ENCODE data around the gene SOX2. TPM values are rescaled to one million over a fixed set of nuclear protein-coding genes. Genes with fewer than 3 reads are reported as not detected.
"Not testable (repeated sequence)": the region's sequence is repeated elsewhere in the genome, so short reads cannot be mapped to it uniquely, and the experiment has no call there.

The SOX2 gene
- total and polyA plus RNA-seq, 2 of the 13 experiments (the other 11 are each of a cell fraction or from before 2014, with no cell fraction given) = not detected

DNA sequence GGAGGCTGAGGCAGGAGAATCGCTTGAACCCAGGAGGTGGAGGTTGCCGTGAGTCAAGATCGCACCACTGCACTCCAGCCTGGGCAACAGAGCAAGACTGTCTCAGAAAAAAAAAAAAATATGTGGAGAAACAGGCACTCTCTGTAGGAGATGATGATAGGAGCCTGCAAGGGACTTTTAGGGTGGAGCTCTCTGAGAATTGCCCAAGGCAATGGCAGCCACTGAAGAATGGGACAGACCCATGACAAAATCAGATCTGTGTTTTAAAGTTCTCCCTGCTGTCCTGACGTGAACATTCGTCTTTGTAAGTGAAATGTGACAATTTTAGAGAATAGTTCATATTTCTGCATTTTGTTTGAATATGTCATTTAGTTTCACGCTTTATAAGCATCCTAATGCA is 50.2 kb downstream of the SOX2 start (continued):
- TF ChIP-seq, protein P1, sequence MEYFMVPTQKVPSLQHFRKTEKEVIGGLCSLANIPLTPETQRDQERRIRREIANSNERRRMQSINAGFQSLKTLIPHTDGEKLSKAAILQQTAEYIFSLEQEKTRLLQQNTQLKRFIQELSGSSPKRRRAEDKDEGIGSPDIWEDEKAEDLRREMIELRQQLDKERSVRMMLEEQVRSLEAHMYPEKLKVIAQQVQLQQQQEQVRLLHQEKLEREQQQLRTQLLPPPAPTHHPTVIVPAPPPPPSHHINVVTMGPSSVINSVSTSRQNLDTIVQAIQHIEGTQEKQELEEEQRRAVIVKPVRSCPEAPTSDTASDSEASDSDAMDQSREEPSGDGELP (IDR thresholded peaks at IDR 0.05; ENCODE audit: borderline replicate concordance, low read depth) = no peak
- TF ChIP-seq ZBTB7A (CRISPR knock-in tag; IDR thresholded peaks at IDR 0.05) (no peak), ZNF337 (CRISPR knock-in tag; IDR thresholded peaks at IDR 0.05; ENCODE audit: borderline replicate concordance, low read depth) (no peak), ISL2 (CRISPR knock-in tag; IDR thresholded peaks at IDR 0.05) (no peak), MYC (CRISPR knock-in tag; IDR thresholded peaks at IDR 0.05; ENCODE audit: borderline replicate concordance) (no peak), ZBTB21 (CRISPR knock-in tag; IDR thresholded peaks at IDR 0.05) (no peak), ATF6 (CRISPR knock-in tag; conservative IDR thresholded peaks at IDR 0.05) (no peak), HMGA1 (CRISPR knock-in tag; conservative IDR thresholded peaks at IDR 0.05) (no peak), MTF2 (CRISPR knock-in tag; IDR thresholded peaks at IDR 0.05; ENCODE audit: borderline replicate concordance) (no peak), ZSCAN31 (CRISPR knock-in tag; IDR thresholded peaks at IDR 0.05; ENCODE audit: low read depth) (no peak), SSRP1 (CRISPR knock-in tag; IDR thresholded peaks at IDR 0.05) (no peak), ZNF724P (CRISPR knock-in tag; IDR thresholded peaks at IDR 0.05; ENCODE audit: borderline replicate concordance) (no peak), ZNF569 (CRISPR knock-in tag; IDR thresholded peaks at IDR 0.05; ENCODE audit: borderline replicate concordance) (no peak)

DNA sequence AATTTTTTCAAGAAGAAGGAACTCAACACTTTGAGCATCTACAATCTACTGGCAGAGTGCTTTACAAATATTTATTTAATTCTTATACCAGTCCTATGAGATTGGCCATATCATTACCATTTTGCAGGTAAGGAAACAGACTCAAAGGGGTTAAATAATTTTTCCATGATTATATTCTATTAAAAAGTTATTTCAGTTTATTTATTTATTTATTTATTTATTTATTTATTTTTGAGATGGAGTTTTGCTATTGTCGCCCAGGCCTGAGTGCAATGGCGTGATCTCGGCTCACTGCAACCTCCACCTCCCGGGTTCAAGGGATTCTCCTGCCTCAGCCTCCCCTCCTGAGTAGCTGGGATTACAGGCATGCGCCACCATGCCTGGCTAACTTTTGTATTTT is 52.3 kb downstream of the SOX2 start:
- H3K36me3 ChIP-seq (replicated peaks in 1 of 2; ENCODE audit: control insufficient read depth in 1 of 2, insufficient read depth in 2 of 2, low read length in 2 of 2); POLR2A ChIA-PET; CTCF ChIA-PET (ENCODE audit: low intra/inter-chr PET ratio, low total read pairs); H3K27me3 ChIP-seq (ENCODE audit: control insufficient read depth in 1 of 2, insufficient read depth in 2 of 2, low read length in 2 of 2); in situ Hi-C loops (cut with HindIII; ENCODE audit: extremely low pct_ligation_motif_present, low pct_unique_long_range_greater_than_20kb); H3K4me1 ChIP-seq (ENCODE audit: insufficient read depth, low read length); intact Hi-C loops (cut with micrococcal nuclease; ENCODE audit: unreplicated experiment); H3K27ac ChIP-seq (ENCODE audit: extremely low read length, insufficient read depth, low read length); H3K9ac ChIP-seq (ENCODE audit: insufficient read depth, low read depth, low read length); H3K9me3 ChIP-seq (ENCODE audit: low read length); H3K4me3 ChIP-seq (replicated peaks in 1 of 3; ENCODE audit: insufficient read depth in 1 of 3, low read depth in 2 of 3, low read length in 3 of 3); DNase-seq (ENCODE audit: low spot score); H3K4me2 ChIP-seq (ENCODE audit: low read depth, low read length); FAIRE-seq; H2AFZ ChIP-seq (ENCODE audit: low read length); ATAC-seq; BruUV-seq (replicated peaks); H4K20me1 ChIP-seq (ENCODE audit: insufficient read depth, low read length); H3K79me2 ChIP-seq (ENCODE audit: insufficient read depth, low read length): not testable (repeated sequence)
- 76% methylated on average over 5 of the region's 5 CpGs for WGBS (ENCODE audit: low lambda C conversion rate)

Small RNA genes within 50 kb of the gene (small RNA-seq; reads per million reads assigned to genes)
- gene RF01954 (ENCODE audit: insufficient read depth in 2 of 3, insufficient read length in 3 of 3, low read depth in 2 of 3, low replicate concordance in 1 of 3) = 0 reads per million in 3 experiments
